HG02885 (cell line): ENCODE measurements around the gene MTOR.

ENCODE experiments used
- ATAC-seq: cut with Tn5 transposase; IDR thresholded peaks from one replicate; pipeline ENCODE4 v1.9.1; 2021; ENCODE audit warnings: mild to moderate bottlenecking; ENCODE audit not compliant: unreplicated experiment, poor library complexity

MTOR gene

GRCh38 chr1:11229203-11229602 is 33.1 kb downstream of the MTOR start:
- no peak for ATAC-seq

- no peak for ATAC-seq
These were observed 35.0 kb downstream of the MTOR start for GRCh38 chr1:11227106-11228077.

GRCh38 chr1:11216074-11216473 is 46.3 kb downstream of the MTOR start:
- no peak for ATAC-seq

GRCh38 chr1:11215381-11216005 is 46.9 kb downstream of the MTOR start:
- no peak for ATAC-seq

GRCh38 chr1:11214698-11215380 is 47.5 kb downstream of the MTOR start:
- ATAC-seq = no peak

- no peak for ATAC-seq
These were observed 50.3 kb downstream of the MTOR start for GRCh38 chr1:11211925-11212587.

GRCh38 chr1:11211461-11211860 is 50.9 kb downstream of the MTOR start:
- no peak for ATAC-seq

- ATAC-seq = no peak
These were observed 54.3 kb downstream of the MTOR start for GRCh38 chr1:11207898-11208611.

- no peak for ATAC-seq
These were observed 57.8 kb downstream of the MTOR start for GRCh38 chr1:11204396-11205190.

GRCh38 chr1:11198851-11199594 is 63.3 kb downstream of the MTOR start:
- ATAC-seq = no peak

- no peak for ATAC-seq
These were observed 64.1 kb downstream of the MTOR start for GRCh38 chr1:11198257-11198656.

- no peak for ATAC-seq
These were observed 65.0 kb downstream of the MTOR start for GRCh38 chr1:11197359-11197758.

GRCh38 chr1:11196945-11197344 is 65.4 kb downstream of the MTOR start:
- ATAC-seq = no peak

GRCh38 chr1:11194407-11195176 is 67.8 kb downstream of the MTOR start:
- ATAC-seq = no peak

GRCh38 chr1:11193376-11193775 is 69.0 kb downstream of the MTOR start:
- no peak for ATAC-seq

GRCh38 chr1:11188858-11189451 is 73.4 kb downstream of the MTOR start, which contains the start of gene ANGPTL7:
TSS of gene ANGPTL7 (plus strand) at chr1:11189355. CDS start at chr1:11189580, 225 bp downstream.
- ATAC-seq = no peak

- ATAC-seq = no peak
These were observed 74.0 kb downstream of the MTOR start for GRCh38 chr1:11188381-11188780.
